Gastroesophageal sphincter (tissue), 4 donors: Measurements from ENCODE around the gene RIMBP2. TPM values are rescaled to one million over a fixed set of nuclear protein-coding genes. Genes with fewer than 3 reads are reported as not detected.
"Not testable (repeated sequence)": the region's sequence is repeated elsewhere in the genome, so short reads cannot be mapped to it uniquely, and the experiment has no call there.

Source experiments
- ATAC-seq: fragments of 150-250 bp; one replicate; pipeline ENCODE4 v1.9.1; 2016; ENCODE audit warnings: mild to moderate bottlenecking, moderate library complexity
- H3K27ac ChIP-seq, 4 donors: fragments of 200-600 bp; sonication (generic) in 3 of 4; 1 replicate in 3 of 4; 2 replicates in 1 of 4; pipeline ENCODE4 v1.5.1; 2016 to 2019
- H3K27me3 ChIP-seq: fragments of 200-600 bp; sonication (generic); one replicate; pipeline ENCODE4 v1.5.1; 2019
- H3K36me3 ChIP-seq, 2 donors: fragments of 200-600 bp; sonication (generic); one replicate each; pipeline ENCODE4 v1.5.1; 2019; ENCODE audit warnings: control low read depth in 1 of 2
- H3K4me1 ChIP-seq, 3 donors: fragments of 200-600 bp; sonication (generic); 1 replicate in 2 of 3; 2 replicates in 1 of 3; pipeline ENCODE4 v1.5.1; 2016 to 2019; ENCODE audit warnings: control low read depth in 2 of 3
- H3K4me3 ChIP-seq, 2 donors: fragments of 200-600 bp; sonication (generic); one replicate each; pipeline ENCODE4 v1.5.1; 2019; ENCODE audit warnings: mild to moderate bottlenecking in 1 of 2, moderate library complexity in 1 of 2
- H3K9me3 ChIP-seq, 3 donors: fragments of 200-600 bp; sonication (generic); one replicate each; pipeline ENCODE4 v1.5.1; 2017 to 2019; ENCODE audit warnings: control low read depth in 2 of 3
- EP300 ChIP-seq: sonication (generic); formaldehyde crosslinking; IDR thresholded peaks from one replicate; pipeline ENCODE4 v1.6.1; 2017; ENCODE audit warnings: antibody characterized with exemption, mild to moderate bottlenecking
- POLR2A ChIP-seq, 2 donors: fragments of 450-650 bp; IDR thresholded peaks; one replicate each; pipeline ENCODE4 v1.6.1; 2017; ENCODE audit warnings: antibody characterized with exemption in 2 of 2, mild to moderate bottlenecking in 2 of 2, moderate library complexity in 1 of 2
- POLR2AphosphoS5 ChIP-seq: sonication (generic); formaldehyde crosslinking; IDR thresholded peaks from one replicate; pipeline ENCODE4 v1.6.1; 2017; ENCODE audit warnings: antibody characterized with exemption
- WGBS, 2 donors: methylation state at CpG; one replicate each; pipeline ENCODE4 v1.1.5; 2018; ENCODE audit warnings: low coverage in 1 of 2; 5-methylcytosine and 5-hydroxymethylcytosine counted together
- total RNA-seq, 4 donors: library from RNA; depleted of rRNA; stranded (reverse); fragments of >200 nt; gene quantifications; one replicate each; pipeline ENCODE4 v1.1.0, GENCODE V29; 2016
- TF ChIP-seq, protein P1 (sequence below), 4 experiments: fragments of 200-600 bp in 2 of 4; fragments of 450-650 bp in 2 of 4; sonication (generic) in 1 of 4; IDR thresholded peaks; one replicate each; pipeline ENCODE4 v1.5.1; 2017 to 2019; ENCODE audit warnings: antibody characterized with exemption in 4 of 4, mild to moderate bottlenecking in 2 of 4, moderate library complexity in 2 of 4

The RIMBP2 gene
- total RNA-seq, 4 donors from 2014 or later = 0.42 to 1.1 (median 0.60) TPM

- no peak for TF ChIP-seq EP300
- TF ChIP-seq POLR2AphosphoS5 = no peak
- no peak for TF ChIP-seq POLR2A (IDR thresholded peaks at IDR 0.05)
- TF ChIP-seq, protein P1, sequence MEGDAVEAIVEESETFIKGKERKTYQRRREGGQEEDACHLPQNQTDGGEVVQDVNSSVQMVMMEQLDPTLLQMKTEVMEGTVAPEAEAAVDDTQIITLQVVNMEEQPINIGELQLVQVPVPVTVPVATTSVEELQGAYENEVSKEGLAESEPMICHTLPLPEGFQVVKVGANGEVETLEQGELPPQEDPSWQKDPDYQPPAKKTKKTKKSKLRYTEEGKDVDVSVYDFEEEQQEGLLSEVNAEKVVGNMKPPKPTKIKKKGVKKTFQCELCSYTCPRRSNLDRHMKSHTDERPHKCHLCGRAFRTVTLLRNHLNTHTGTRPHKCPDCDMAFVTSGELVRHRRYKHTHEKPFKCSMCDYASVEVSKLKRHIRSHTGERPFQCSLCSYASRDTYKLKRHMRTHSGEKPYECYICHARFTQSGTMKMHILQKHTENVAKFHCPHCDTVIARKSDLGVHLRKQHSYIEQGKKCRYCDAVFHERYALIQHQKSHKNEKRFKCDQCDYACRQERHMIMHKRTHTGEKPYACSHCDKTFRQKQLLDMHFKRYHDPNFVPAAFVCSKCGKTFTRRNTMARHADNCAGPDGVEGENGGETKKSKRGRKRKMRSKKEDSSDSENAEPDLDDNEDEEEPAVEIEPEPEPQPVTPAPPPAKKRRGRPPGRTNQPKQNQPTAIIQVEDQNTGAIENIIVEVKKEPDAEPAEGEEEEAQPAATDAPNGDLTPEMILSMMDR (IDR thresholded peaks at IDR 0.05) = no peak
- Histone ChIP-seq H3K4me1 (peaks cover 0 to 11% (median 3%) of the 10 kb centered on the region in 3 donors), H3K4me3 (no peak overlapping the region), H3K27ac (no peak overlapping the region), H3K27me3 (peaks cover 39% of the 10 kb centered on the region), H3K9me3 (peaks cover 0 to 6% (median 0%) of the 10 kb centered on the region in 3 donors), H3K36me3 (no peaks in the 10 kb centered on the region)
- no peak for ATAC-seq
- WGBS, 2 donors = 98% methylated on average over 5 of the region's 5 CpGs; no CpG with 5 or more reads in 1 of the 2 donors
Observed at GRCh38 chr12:130743606-130744005, 27.5 kb upstream of the RIMBP2 start.

DNA sequence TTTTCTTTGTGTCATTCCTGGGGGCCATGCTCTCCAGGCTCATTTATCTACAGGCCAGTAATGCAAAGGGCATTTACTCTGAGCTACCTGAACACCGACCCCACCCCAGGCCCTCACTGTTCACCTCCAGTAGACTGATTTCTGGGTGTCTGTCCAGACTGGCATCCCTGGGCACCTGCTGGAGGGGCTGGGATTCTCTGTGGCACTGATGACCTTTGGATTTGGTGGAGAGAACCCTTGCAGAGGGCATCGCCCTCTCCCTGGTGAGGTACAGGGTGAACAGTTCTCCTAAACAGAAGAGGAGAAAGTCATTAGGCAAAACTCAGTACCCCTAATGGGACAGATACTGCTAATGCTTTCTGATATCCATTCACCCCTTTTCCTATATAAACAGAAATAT lies 27.1 kb upstream of the RIMBP2 start:
- no peak for ATAC-seq
- 73 to 78% methylated on average over 1 to 2 of the region's 2 CpGs for WGBS, 2 donors
- no peak overlapping the region for H3K4me3 ChIP-seq
- peaks cover 43% of the 10 kb centered on the region for H3K27me3 ChIP-seq
- TF ChIP-seq POLR2AphosphoS5 = no peak
- no peak for TF ChIP-seq EP300
- TF ChIP-seq, protein P1 (IDR thresholded peaks at IDR 0.05) = no peak
- no peak for TF ChIP-seq POLR2A (IDR thresholded peaks at IDR 0.05)
- no peaks in the 10 kb centered on the region for H3K36me3 ChIP-seq
- H3K9me3 ChIP-seq = peaks cover 0 to 10% (median 0%) of the 10 kb centered on the region in 3 donors
- H3K27ac ChIP-seq = no peak overlapping the region
- peaks cover 0 to 8% (median 3%) of the 10 kb centered on the region in 3 donors for H3K4me1 ChIP-seq

- no peaks in the 10 kb centered on the region for H3K36me3 ChIP-seq
- no peak overlapping the region for H3K27ac ChIP-seq
- H3K4me1 ChIP-seq = peaks cover 0 to 3% (median 0%) of the 10 kb centered on the region in 3 donors
- no peak overlapping the region for H3K4me3 ChIP-seq
- 67 to 80% methylated on average over 1 of the region's 1 CpG for WGBS, 2 donors
- H3K27me3 ChIP-seq = peaks cover 48% of the 10 kb centered on the region
- TF ChIP-seq POLR2AphosphoS5 (no peak), POLR2A (IDR thresholded peaks at IDR 0.05) (no peak), EP300 (no peak)
- TF ChIP-seq, protein P1 (IDR thresholded peaks at IDR 0.05) = no peak
- ATAC-seq = no peak
- peaks cover 0 to 10% (median 0%) of the 10 kb centered on the region in 3 donors for H3K9me3 ChIP-seq
Observed at GRCh38 chr12:130742716-130743115, 26.6 kb upstream of the RIMBP2 start.

- ATAC-seq = no peak
Observed at GRCh38 chr12:130742112-130742511, 26.0 kb upstream of the RIMBP2 start.

GRCh38 chr12:130739571-130739970 lies 23.5 kb upstream of the RIMBP2 start:
- no peak for ATAC-seq
- WGBS, 2 donors = 69 to 100% methylated on average over 1 to 5 of the region's 10 CpGs

More at GRCh38 chr12:130742112-130742511, 26.0 kb upstream of the RIMBP2 start:
- H3K27ac ChIP-seq = no peak overlapping the region
- no peak overlapping the region for H3K4me3 ChIP-seq
- no peaks in the 10 kb centered on the region for H3K4me1 ChIP-seq
- H3K36me3 ChIP-seq = no peaks in the 10 kb centered on the region
- H3K27me3 ChIP-seq = peaks cover 54% of the 10 kb centered on the region
- H3K9me3 ChIP-seq = peaks cover 0 to 10% (median 0%) of the 10 kb centered on the region in 3 donors
- 86 to 87% methylated on average over 6 to 12 of the region's 12 CpGs for WGBS, 2 donors
- TF ChIP-seq EP300 (no peak), POLR2AphosphoS5 (no peak), POLR2A (IDR thresholded peaks at IDR 0.05) (no peak)
- TF ChIP-seq, protein P1 (IDR thresholded peaks at IDR 0.05) = no peak

GRCh38 chr12:130738403-130738802 lies 22.3 kb upstream of the RIMBP2 start:
- 89 to 100% methylated on average over 1 to 4 of the region's 4 CpGs for WGBS, 2 donors
- H3K36me3 ChIP-seq, H3K27ac ChIP-seq, H3K4me3 ChIP-seq, ATAC-seq, H3K9me3 ChIP-seq, H3K4me1 ChIP-seq: not testable (repeated sequence)
- H3K27me3 ChIP-seq = peaks cover 45% of the 10 kb centered on the region

More at GRCh38 chr12:130739571-130739970, 23.5 kb upstream of the RIMBP2 start:
- Histone ChIP-seq H3K27ac (no peak overlapping the region), H3K9me3 (peaks cover 0 to 10% (median 0%) of the 10 kb centered on the region in 3 donors), H3K4me3 (no peak overlapping the region), H3K27me3 (peaks cover 50% of the 10 kb centered on the region), H3K4me1 (no peaks in the 10 kb centered on the region), H3K36me3 (no peaks in the 10 kb centered on the region)
- TF ChIP-seq, protein P1 (IDR thresholded peaks at IDR 0.05) = no peak
- TF ChIP-seq EP300 = no peak
- TF ChIP-seq POLR2A (IDR thresholded peaks at IDR 0.05) = no peak
- no peak for TF ChIP-seq POLR2AphosphoS5
